Astrocyte (in vitro differentiated cells and primary cell): ENCODE measurements around the gene GNB1.
"Not testable (repeated sequence)": the region's sequence is repeated elsewhere in the genome, so short reads cannot be mapped to it uniquely, and the experiment has no call there.

Source experiments
- EZH2 ChIP-seq: IDR thresholded peaks from 2 replicates; pipeline ENCODE4 v1.6.1; 2012; ENCODE audit warnings: mild to moderate bottlenecking, low read length, inconsistent platforms; ENCODE audit not compliant: insufficient read depth
- TF ChIP-seq, protein P1 (sequence below): IDR thresholded peaks from 2 replicates; pipeline ENCODE4 v1.5.1; 2011; ENCODE audit warnings: low read depth, mild to moderate bottlenecking, inconsistent platforms, low read length, moderate library complexity; ENCODE audit not compliant: insufficient read depth

DNA sequence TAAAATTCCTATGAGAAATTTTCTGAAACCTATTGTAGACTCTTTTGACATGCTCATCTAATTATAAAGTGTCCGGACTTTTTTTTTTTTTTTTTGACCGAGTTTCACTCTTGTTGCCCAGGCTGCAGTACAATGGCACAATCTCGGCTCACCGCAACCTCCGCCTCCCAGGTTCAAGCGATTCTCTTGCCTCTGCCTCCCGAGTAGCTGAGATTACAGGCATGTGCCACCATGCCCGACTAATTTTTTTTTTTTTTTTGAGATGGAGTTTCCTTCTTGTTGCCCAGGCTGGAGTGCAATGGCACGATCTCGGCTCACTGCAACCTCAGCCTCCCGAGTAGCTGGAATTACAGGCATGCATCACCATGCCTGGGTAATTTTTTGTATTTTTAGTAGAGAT is 7.0 kb downstream of the GNB1 start:
- TF ChIP-seq, protein P1, sequence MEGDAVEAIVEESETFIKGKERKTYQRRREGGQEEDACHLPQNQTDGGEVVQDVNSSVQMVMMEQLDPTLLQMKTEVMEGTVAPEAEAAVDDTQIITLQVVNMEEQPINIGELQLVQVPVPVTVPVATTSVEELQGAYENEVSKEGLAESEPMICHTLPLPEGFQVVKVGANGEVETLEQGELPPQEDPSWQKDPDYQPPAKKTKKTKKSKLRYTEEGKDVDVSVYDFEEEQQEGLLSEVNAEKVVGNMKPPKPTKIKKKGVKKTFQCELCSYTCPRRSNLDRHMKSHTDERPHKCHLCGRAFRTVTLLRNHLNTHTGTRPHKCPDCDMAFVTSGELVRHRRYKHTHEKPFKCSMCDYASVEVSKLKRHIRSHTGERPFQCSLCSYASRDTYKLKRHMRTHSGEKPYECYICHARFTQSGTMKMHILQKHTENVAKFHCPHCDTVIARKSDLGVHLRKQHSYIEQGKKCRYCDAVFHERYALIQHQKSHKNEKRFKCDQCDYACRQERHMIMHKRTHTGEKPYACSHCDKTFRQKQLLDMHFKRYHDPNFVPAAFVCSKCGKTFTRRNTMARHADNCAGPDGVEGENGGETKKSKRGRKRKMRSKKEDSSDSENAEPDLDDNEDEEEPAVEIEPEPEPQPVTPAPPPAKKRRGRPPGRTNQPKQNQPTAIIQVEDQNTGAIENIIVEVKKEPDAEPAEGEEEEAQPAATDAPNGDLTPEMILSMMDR, result not testable (repeated sequence)
- not testable (repeated sequence) for TF ChIP-seq EZH2
